Activated CD8-positive, alpha-beta memory T cell treated with anti-CD3 and anti-CD28 coated beads, Interleukin-2, amount 10 ng/mL, durations not matched to agents 7 days and 5 days (primary cell): Measurements from ENCODE around the gene RPL28. TPM values are rescaled to one million over a fixed set of nuclear protein-coding genes. Genes with fewer than 3 reads are reported as not detected.
"Not testable (repeated sequence)": the region's sequence is repeated elsewhere in the genome, so short reads cannot be mapped to it uniquely, and the experiment has no call there.

Experiments used
- ATAC-seq: fragments of 150-1000 bp; cut with Tn5 transposase; one replicate; pipeline ENCODE4 v1.10.0; 2021; ENCODE audit warnings: moderate library complexity
- CTCF ChIA-PET: fragments of 350-600 bp; sonication (Branson Sonifier 250); formaldehyde crosslinking; loops from one replicate; lab custom pipeline; 2021; ENCODE audit warnings: antibody characterized with exemption; lab: Charles Lee
- DNase-seq: peaks from one replicate; pipeline ENCODE4 v3.0.0-alpha.2; 2020
- H3K27ac Mint-ChIP-seq: one replicate; pipeline ENCODE4 v1.8.0; 2021; ENCODE audit warnings: mild to moderate bottlenecking, mixed read lengths
- H3K27me3 Mint-ChIP-seq: one replicate; pipeline ENCODE4 v1.8.0; 2021; ENCODE audit warnings: mixed read lengths
- H3K36me3 Mint-ChIP-seq: one replicate; pipeline ENCODE4 v1.8.0; 2021; ENCODE audit warnings: mild to moderate bottlenecking, mixed read lengths
- H3K4me1 Mint-ChIP-seq: one replicate; pipeline ENCODE4 v1.8.0; 2021; ENCODE audit warnings: mixed read lengths
- H3K4me3 Mint-ChIP-seq: one replicate; pipeline ENCODE4 v1.8.0; 2021; ENCODE audit warnings: mild to moderate bottlenecking, moderate library complexity, mixed read lengths
- H3K9me3 Mint-ChIP-seq: one replicate; pipeline ENCODE4 v1.8.0; 2022; ENCODE audit warnings: low read depth, mixed read lengths
- total RNA-seq, 2 experiments: library from RNA; stranded (reverse); gene quantifications; one replicate each; pipeline ENCODE4 v1.2.3, GENCODE V29; 2021

Gene RPL28
- total RNA-seq, 2 experiments from 2014 or later = 2,244 to 2,759 TPM

DNA sequence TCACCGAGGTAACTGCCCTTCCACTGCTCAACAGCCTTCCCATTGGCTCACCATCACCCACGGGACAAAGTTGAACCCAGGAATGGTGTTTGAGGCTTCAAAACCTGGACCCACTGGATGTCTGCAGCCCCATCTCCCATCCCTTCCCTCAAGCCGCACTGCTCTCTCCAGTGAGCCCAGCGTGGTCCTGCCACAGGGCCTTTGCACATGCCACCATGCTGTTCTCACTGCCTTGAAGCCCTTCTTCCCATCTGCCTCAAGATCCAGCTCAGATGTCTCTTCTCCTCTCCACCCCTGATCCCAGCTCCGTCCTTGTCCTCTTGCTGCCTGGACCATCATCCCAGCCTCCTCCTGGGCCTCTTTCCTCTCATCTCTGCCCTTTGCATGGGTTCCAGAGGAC is 53.3 kb downstream of the RPL28 start:
- Mint-ChIP-seq H3K9me3 (no peaks in the 10 kb centered on the region), H3K36me3 (no peaks in the 10 kb centered on the region), H3K27ac (no peak overlapping the region), H3K4me3 (no peak overlapping the region), H3K4me1 (peaks cover 13% of the 10 kb centered on the region), H3K27me3 (peaks cover 52% of the 10 kb centered on the region)
- ATAC-seq = no peak
- CTCF ChIA-PET = interaction anchor here (1.3 kb wide), 1 partner anchor 14 kb away, joined by 4 read pairs; no protein-coding TSS in a partner anchor
- no peak for DNase-seq

DNA sequence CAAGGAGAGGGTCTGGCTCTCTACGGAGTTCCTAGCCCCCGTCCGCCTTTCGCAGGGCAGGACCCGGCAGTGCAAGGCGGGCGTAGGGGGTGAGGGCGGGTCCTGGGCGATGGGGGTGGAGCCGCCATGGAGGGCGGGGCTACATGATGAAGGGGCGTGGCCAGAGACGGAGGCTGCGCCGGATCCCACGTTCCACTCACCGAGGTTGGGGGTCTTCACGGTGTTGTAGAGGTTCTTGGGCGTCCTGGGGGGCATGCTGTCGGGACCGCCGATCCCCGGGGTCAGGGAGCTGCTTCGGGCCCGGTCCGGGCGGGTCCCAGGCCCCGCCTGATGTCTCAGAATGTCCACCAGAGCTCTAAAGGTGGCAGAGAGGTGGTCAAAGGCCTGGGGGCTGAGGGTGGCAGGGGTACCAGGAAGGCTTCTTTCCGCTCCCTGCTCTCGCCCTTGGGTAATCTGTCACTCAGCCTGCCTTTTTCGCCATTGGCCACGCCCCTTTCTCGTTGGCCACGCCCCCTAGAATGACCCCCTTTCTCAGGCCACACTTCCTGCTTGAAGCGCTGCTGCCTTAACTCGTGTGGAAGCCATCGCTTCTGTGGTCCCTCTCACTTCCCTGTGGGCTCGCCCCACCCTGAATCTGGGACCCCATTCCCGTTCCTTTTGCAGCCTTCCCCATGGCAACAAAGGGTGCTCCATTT is 54.8 kb downstream of the RPL28 start:
- Mint-ChIP-seq H3K9me3 (no peaks in the 10 kb centered on the region), H3K27ac (peak overlapping the region; percentile 52), H3K4me1 (peaks cover 13% of the 10 kb centered on the region), H3K4me3 (no peak overlapping the region), H3K36me3 (no peaks in the 10 kb centered on the region), H3K27me3 (peaks cover 65% of the 10 kb centered on the region)
- no peak for DNase-seq
- peak; percentile 37 for ATAC-seq
- CTCF ChIA-PET = no interaction called here

DNA sequence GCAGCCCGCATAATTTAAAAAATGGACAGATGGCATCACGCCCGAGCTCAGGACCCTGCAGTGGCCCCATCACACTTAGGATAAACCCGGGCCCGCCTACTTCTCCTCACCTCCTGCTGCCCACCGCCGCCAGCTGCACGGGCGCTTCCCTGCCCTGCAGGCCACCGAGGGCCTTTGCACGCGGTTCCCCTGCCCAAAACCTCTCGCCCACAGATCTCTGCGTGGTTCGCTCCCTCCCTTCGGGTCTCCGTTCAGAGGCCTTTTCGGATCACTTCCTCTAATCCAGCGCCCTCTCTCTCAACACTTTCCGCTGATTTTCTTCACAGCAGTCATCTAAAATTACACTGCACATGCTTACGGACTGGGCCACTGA is 55.6 kb downstream of the RPL28 start:
- peaks cover 13% of the 10 kb centered on the region for H3K4me1 Mint-ChIP-seq
- H3K4me3 Mint-ChIP-seq = no peak overlapping the region
- H3K27me3 Mint-ChIP-seq = peaks cover 69% of the 10 kb centered on the region
- ATAC-seq (no peak), DNase-seq (no peak)
- CTCF ChIA-PET = no interaction called here
- no peaks in the 10 kb centered on the region for H3K9me3 Mint-ChIP-seq
- H3K27ac Mint-ChIP-seq = peak overlapping the region; percentile 52
- no peaks in the 10 kb centered on the region for H3K36me3 Mint-ChIP-seq

DNA sequence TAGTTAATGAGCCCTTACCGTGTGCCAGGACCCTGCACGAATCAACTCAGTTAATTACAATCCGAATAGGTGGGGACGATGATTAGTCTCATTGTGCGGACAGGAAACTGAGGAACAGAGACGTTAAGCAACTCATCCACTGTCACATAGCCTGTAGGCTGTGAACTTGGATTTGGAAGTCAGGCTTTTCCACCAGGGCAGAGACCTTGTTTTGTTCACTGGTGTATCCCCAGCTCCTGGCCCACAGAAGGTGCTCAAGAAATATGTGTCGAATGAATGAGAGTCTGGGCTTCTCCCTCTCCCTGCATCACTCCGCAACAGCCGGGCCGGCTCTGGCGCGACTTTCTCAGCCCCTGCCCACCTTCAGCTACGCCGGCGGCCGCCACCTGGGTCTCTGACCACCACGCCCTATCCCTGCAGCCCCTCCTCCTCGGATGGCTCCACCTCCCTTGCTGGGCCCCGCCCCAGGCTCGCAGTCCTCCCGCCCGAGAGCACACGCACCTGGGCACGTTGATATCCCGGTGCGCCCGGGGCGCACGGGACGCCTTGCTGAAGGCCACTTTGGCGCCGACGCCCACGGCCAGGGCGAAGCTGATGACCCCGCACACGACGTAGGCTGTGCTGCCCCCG is 56.1 kb downstream of the RPL28 start:
- ATAC-seq (no peak), DNase-seq (no peak)
- H3K27ac Mint-ChIP-seq = no peak overlapping the region
- H3K27me3 Mint-ChIP-seq = peaks cover 66% of the 10 kb centered on the region
- H3K4me1 Mint-ChIP-seq = peaks cover 13% of the 10 kb centered on the region
- CTCF ChIA-PET = no interaction called here
- H3K9me3 Mint-ChIP-seq = no peaks in the 10 kb centered on the region
- H3K36me3 Mint-ChIP-seq = no peaks in the 10 kb centered on the region
- no peak overlapping the region for H3K4me3 Mint-ChIP-seq

DNA sequence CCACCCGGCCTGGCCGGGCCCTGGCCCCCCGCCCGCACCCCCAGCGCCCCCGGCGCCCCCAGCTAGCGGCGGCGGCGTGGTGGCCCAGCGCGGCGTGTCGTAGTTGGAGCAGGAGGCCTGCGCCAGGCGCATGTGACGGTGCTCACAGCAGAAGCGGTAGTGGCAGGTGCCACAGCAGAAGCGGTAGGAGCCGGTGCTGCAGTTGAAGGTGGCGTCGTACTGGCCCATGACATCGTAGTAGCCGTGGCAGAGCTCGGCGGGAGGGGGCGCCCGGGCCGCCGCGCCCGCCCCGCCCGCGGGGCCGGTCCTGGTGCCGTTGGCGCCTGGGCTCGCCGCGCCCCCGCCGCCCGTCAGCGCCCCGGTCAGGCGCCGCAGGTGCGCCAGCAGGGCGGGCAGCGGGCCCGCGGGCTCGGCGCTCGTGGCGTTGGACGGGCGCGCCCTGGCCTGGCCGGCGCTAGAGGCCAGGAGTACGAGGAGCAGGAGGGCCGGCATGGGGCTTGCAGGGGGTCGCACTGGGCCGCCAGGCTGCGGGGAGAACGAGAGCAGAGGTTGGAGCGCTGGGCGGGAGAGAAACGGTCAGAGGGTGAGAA is 56.7 kb downstream of the RPL28 start:
- H3K27ac Mint-ChIP-seq = no peak overlapping the region
- H3K27me3 Mint-ChIP-seq = peaks cover 61% of the 10 kb centered on the region
- ATAC-seq (no peak), DNase-seq (no peak)
- H3K4me1 Mint-ChIP-seq = peaks cover 13% of the 10 kb centered on the region
- CTCF ChIA-PET = no interaction called here
- no peaks in the 10 kb centered on the region for H3K9me3 Mint-ChIP-seq
- H3K36me3 Mint-ChIP-seq = no peaks in the 10 kb centered on the region
- no peak overlapping the region for H3K4me3 Mint-ChIP-seq

DNA sequence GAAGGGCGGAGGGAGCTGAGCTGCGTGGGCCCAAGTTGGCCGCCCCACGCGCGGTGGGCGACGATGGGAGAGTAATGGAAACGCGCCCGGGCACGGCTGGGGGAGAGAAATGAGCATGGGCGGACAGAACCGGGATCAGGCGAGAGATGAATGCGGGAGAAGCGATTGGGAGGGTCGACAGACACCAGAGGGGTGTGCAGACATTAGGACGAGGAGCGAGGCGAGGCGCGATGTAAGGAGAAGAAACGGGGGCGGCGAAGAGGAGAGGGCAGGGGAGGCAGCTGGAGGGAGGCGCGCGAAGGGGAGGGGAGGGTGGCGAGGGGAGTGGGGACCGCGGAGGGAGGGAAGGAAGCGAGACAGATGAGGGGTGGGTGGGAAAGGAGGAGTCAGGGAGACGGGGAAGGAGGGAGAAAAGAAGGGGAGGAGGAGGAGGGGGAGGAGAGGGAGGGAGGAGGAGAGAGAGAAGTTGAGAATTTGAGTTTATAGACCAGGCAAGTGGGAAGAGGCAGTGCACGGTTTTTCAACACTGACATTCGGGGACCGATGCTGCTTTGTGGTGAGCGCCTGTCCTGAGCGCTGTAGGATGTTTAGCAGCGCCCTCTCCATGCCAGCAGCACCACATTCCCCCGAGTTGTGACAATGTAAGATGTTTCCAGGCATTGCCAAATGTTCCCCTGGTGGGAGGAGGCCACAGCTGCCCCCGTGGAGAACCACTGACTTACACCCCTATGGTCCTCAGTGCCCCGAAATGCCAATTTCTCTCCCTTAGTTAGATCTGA is 57.5 kb downstream of the RPL28 start, which contains the start of gene SHISA7:
SHISA7 (minus strand) TSS at position 256 of the 779 bp plus-strand sequence. CDS start 437 bp downstream, outside the sequence.
- H3K9me3 Mint-ChIP-seq = no peaks in the 10 kb centered on the region
- CTCF ChIA-PET = no interaction called here
- H3K4me3 Mint-ChIP-seq = no peak within 1 kb of the TSS

DNA sequence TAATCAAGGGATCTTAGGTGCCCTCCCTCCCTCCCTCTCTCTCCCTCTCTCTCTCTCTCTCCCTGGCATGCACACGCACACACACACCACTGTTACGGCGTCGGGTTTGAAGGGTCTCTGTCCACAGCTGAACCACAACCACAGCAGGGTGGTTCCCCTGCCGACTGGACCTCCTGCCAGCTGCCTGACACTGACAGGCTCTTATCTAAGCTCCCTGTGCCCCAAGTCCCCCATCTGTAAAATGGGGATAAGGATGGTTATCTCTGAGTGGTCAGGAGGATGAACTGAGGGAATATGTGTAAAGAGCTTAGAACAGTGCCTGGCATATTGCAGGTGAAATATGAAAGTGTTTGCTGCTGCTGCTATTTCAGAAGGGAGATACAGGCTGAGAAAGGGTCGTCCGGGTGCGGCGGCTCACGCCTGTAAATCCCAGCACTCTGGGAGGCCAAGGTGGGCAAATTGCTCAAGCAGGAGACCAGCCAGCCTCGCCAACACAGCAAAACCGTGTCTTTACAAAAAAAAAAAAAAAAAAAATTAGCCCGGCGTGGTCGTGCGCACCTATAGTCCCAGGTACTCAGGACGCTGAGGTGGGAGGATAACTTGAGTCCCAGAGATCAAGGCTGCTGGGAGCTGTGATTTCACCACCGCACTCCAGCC is 58.2 kb downstream of the RPL28 start:
- Mint-ChIP-seq H3K4me1 (peaks cover 13% of the 10 kb centered on the region), H3K36me3 (no peaks in the 10 kb centered on the region), H3K4me3 (no peak overlapping the region), H3K27ac (no peak overlapping the region), H3K9me3 (no peaks in the 10 kb centered on the region), H3K27me3 (peaks cover 58% of the 10 kb centered on the region)
- ATAC-seq (no peak), DNase-seq (no peak)
- CTCF ChIA-PET = interaction anchor here (1.0 kb wide), 1 partner anchor 10 kb away, joined by 3 read pairs; no protein-coding TSS in a partner anchor

More for the DNA sequence above, 57.5 kb downstream of the RPL28 start, which contains the start of gene SHISA7:
- H3K27ac Mint-ChIP-seq = no peak within 1 kb of the TSS
- peaks cover 60% of the 10 kb centered on the region for H3K27me3 Mint-ChIP-seq
- no peaks in the 10 kb centered on the region for H3K36me3 Mint-ChIP-seq
- ATAC-seq (no peak), DNase-seq (no peak)
- H3K4me1 Mint-ChIP-seq = peaks cover 13% of the 10 kb centered on the region

DNA sequence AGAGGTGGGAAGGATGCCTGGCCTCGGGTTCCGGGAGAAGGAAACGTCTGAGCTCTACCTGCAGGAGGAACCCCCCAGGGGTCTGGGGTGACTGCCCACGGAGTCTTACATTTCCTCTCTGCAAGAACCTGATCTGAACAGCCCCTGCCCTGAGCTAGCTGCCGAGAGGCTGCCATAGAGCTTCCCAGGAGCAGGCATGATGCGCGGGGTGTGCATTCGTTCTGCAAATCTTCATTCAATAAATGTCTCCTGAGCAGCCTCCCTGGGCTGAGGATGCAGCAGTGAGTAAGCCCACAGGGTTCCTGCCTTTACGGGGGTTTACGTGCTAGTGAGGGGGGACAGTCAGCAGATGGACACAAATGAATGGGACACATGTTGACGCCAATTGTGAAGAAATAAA is 58.9 kb downstream of the RPL28 start:
- CTCF ChIA-PET = interaction anchor here (1.0 kb wide), 1 partner anchor 9 kb away, joined by 3 read pairs; no protein-coding TSS in a partner anchor
- H3K27ac Mint-ChIP-seq = no peak overlapping the region
- H3K36me3 Mint-ChIP-seq = no peaks in the 10 kb centered on the region

DNA sequence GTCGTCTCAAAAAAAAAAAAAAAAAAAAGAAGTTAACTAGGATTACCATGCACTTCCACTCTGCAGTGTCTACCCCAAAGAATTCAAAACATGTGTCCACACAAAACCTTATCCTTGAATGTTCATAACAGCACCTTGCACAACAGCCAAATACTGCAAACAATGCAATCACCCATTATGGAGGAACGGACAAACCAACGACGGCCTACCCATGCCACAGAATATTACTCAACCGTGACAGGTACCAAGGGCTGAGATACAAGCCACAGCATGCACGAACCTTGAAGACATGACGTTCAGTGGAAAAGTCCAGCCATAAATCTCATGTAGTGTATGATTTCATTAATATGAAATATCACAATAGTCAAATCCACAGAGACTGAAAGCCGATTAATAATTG is 60.3 kb downstream of the RPL28 start:
- CTCF ChIA-PET = no interaction called here
- Mint-ChIP-seq H3K4me3 (no peak overlapping the region), H3K27me3 (peaks cover 51% of the 10 kb centered on the region), H3K4me1 (peaks cover 9% of the 10 kb centered on the region), H3K9me3 (no peaks in the 10 kb centered on the region), H3K27ac (no peak overlapping the region), H3K36me3 (no peaks in the 10 kb centered on the region)
- DNase-seq = no peak
- ATAC-seq = no peak

More for the DNA sequence above, 58.9 kb downstream of the RPL28 start:
- ATAC-seq (no peak), DNase-seq (no peak)
- peaks cover 13% of the 10 kb centered on the region for H3K4me1 Mint-ChIP-seq
- H3K4me3 Mint-ChIP-seq = no peak overlapping the region
- no peaks in the 10 kb centered on the region for H3K9me3 Mint-ChIP-seq
- peaks cover 51% of the 10 kb centered on the region for H3K27me3 Mint-ChIP-seq

DNA sequence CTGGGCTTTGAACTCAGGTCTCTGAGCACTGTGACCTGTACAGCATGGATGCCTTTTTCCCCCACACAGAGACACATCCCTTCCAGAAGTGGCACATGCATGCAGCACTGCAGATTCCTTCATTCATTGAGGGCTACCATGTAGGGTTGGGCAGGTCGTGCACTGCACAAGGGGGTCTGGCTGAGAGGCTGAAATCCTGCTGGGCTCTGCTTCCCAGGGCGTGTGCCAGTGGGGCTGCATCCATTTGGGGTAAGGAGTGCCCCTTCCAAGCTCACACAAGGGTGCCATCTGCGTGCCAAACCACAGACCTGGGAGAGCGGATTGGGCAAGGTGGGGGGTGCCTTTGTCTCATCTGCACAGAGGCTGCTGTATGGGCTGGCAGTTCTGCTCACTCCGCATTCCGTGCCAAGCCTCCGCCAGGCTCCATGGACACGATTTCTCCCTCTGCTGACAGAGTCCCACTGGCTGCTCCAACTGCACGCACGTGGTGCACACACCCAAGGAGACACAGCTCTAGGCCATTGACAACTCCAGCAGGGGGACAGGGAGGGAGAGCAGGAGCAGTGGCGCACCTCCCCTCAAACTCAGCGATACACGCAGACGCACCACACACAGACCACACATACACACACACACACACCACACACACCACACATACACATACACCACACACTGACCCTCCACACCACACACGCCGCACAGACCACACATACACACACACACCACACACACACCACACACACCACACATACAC is 61.9 kb downstream of the RPL28 start:
- H3K27me3 Mint-ChIP-seq = peaks cover 50% of the 10 kb centered on the region
- H3K4me1 Mint-ChIP-seq = peaks cover 2% of the 10 kb centered on the region
- no peaks in the 10 kb centered on the region for H3K36me3 Mint-ChIP-seq
- DNase-seq = no peak
- no peak overlapping the region for H3K4me3 Mint-ChIP-seq
- CTCF ChIA-PET = no interaction called here
- peak; percentile 59 for ATAC-seq
- no peak overlapping the region for H3K27ac Mint-ChIP-seq
- no peaks in the 10 kb centered on the region for H3K9me3 Mint-ChIP-seq

DNA sequence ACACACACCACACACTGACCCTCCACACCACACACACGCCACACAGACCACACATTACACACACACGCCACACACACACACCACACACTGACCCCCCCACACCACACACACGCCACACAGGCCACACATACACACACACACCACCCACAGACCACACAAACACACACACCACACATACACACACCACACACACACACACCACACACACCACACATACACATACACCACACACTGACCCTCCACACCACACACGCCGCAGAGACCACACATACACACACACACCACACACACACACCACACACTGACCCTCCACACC is 62.4 kb downstream of the RPL28 start:
- H3K27ac Mint-ChIP-seq, H3K4me3 Mint-ChIP-seq, H3K9me3 Mint-ChIP-seq, CTCF ChIA-PET, H3K36me3 Mint-ChIP-seq, DNase-seq, ATAC-seq, H3K4me1 Mint-ChIP-seq: not testable (repeated sequence)
- peaks cover 45% of the 10 kb centered on the region for H3K27me3 Mint-ChIP-seq

DNA sequence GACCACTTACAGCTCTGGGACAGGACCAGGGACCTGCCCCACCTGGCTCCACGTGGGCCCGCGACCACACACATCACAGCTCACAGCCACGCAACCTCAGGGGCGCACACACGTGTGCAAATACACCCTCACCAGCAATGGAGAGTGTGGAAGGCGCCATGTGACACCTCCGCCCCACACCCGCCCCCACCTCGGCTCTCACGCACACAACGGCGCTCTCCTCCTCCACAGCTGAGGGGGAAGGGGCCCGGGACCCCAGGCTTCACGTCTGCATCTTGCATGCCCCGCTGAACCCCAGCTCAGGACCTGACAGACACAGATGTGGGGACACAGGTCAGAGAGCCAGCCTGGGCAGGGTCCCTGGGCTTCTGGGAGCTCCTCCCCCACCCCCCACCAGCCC is 63.7 kb downstream of the RPL28 start:
- no peaks in the 10 kb centered on the region for H3K9me3 Mint-ChIP-seq
- ATAC-seq (no peak), DNase-seq (no peak)
- peaks cover 37% of the 10 kb centered on the region for H3K27me3 Mint-ChIP-seq
- no peak overlapping the region for H3K4me3 Mint-ChIP-seq
- peaks cover 6% of the 10 kb centered on the region for H3K4me1 Mint-ChIP-seq
- no peak overlapping the region for H3K27ac Mint-ChIP-seq
- H3K36me3 Mint-ChIP-seq = peaks cover 4% of the 10 kb centered on the region
- CTCF ChIA-PET = interaction anchor here (0.7 kb wide), 1 partner anchor 272 kb away, joined by 3 read pairs; no protein-coding TSS in a partner anchor
